ENCODE results near the gene CDC14B.
A peak's percentile ranks its signal among the peaks of the same experiment; 100 is the strongest.
"Not testable (repeated sequence)": the region's sequence is repeated elsewhere in the genome, so short reads cannot be mapped to it uniquely, and the experiment has no call there.

Gene CDC14B

GRCh38 chr9:96503374-96503748 lies 116.3 kb downstream of the CDC14B start:
- not testable (repeated sequence) for DNase-seq (ENCODE audit: low read depth in 1 of 2, low spot score in 1 of 2)

GRCh38 chr9:96502539-96503373 lies 116.9 kb downstream of the CDC14B start:
- no peak for DNase-seq (ENCODE audit: low read depth in 1 of 2, low spot score in 1 of 2)

GRCh38 chr9:96501633-96502538 lies 117.8 kb downstream of the CDC14B start:
- no peak for DNase-seq (ENCODE audit: low read depth in 1 of 2, low spot score in 1 of 2)

- no peak for DNase-seq (ENCODE audit: low read depth in 1 of 2, low spot score in 1 of 2)
These were observed 118.7 kb downstream of the CDC14B start for GRCh38 chr9:96500696-96501632.

GRCh38 chr9:96499257-96499656 lies 120.4 kb downstream of the CDC14B start:
- no peak for DNase-seq (ENCODE audit: low read depth in 1 of 2, low spot score in 1 of 2)

GRCh38 chr9:96498796-96499195 lies 120.8 kb downstream of the CDC14B start:
- DNase-seq (ENCODE audit: low read depth in 1 of 2, low spot score in 1 of 2) = no peak

- no peak for DNase-seq (ENCODE audit: low read depth in 1 of 2, low spot score in 1 of 2)
These were observed 122.6 kb downstream of the CDC14B start for GRCh38 chr9:96497117-96497399.

- no peak for DNase-seq (ENCODE audit: low read depth in 1 of 2, low spot score in 1 of 2)
These were observed 123.1 kb downstream of the CDC14B start for GRCh38 chr9:96496368-96497116.

GRCh38 chr9:96495341-96495740 lies 124.3 kb downstream of the CDC14B start:
- DNase-seq (ENCODE audit: low read depth in 1 of 2, low spot score in 1 of 2) = no peak

GRCh38 chr9:96494215-96494800 lies 125.3 kb downstream of the CDC14B start:
- DNase-seq (ENCODE audit: low read depth in 1 of 2, low spot score in 1 of 2) = no peak

- no peak for DNase-seq (ENCODE audit: low read depth in 1 of 2, low spot score in 1 of 2)
These were observed 125.9 kb downstream of the CDC14B start for GRCh38 chr9:96493757-96494156.

- DNase-seq (ENCODE audit: low read depth in 1 of 2, low spot score in 1 of 2) = no peak
These were observed 126.6 kb downstream of the CDC14B start for GRCh38 chr9:96492993-96493531.

GRCh38 chr9:96491880-96492525 lies 127.6 kb downstream of the CDC14B start:
- DNase-seq (ENCODE audit: low read depth in 1 of 2, low spot score in 1 of 2) = no peak

GRCh38 chr9:96491079-96491879 lies 128.4 kb downstream of the CDC14B start:
- peak in 1 of 2 donors; percentile 8 for DNase-seq (ENCODE audit: low read depth in 1 of 2, low spot score in 1 of 2)

GRCh38 chr9:96490534-96491078 lies 129.0 kb downstream of the CDC14B start:
- DNase-seq (ENCODE audit: low read depth in 1 of 2, low spot score in 1 of 2) = no peak

GRCh38 chr9:96489482-96489979 lies 130.1 kb downstream of the CDC14B start:
- no peak for DNase-seq (ENCODE audit: low read depth in 1 of 2, low spot score in 1 of 2)

GRCh38 chr9:96487949-96488348 lies 131.7 kb downstream of the CDC14B start:
- no peak for DNase-seq (ENCODE audit: low read depth in 1 of 2, low spot score in 1 of 2)

GRCh38 chr9:96487029-96487396 lies 132.6 kb downstream of the CDC14B start:
- DNase-seq (ENCODE audit: low read depth in 1 of 2, low spot score in 1 of 2) = no peak

Data from activated T-helper 1 cell treated with anti-CD3 and anti-CD28 coated beads, Interleukin-2, amount 50 U/mL, for 16 hours (primary cell).